Measurements from ENCODE around the gene PRDX2. TPM values are rescaled to one million over a fixed set of nuclear protein-coding genes. Genes with fewer than 3 reads are reported as not detected.
"Not testable (repeated sequence)": the region's sequence is repeated elsewhere in the genome, so short reads cannot be mapped to it uniquely, and the experiment has no call there.

The PRDX2 gene
- total RNA-seq, 4 donors from 2014 or later, result 211 to 436 (median 345) TPM

GRCh38 chr19:12800923-12801465 lies 606 bp downstream of the PRDX2 start:
- Histone ChIP-seq H3K9me3 (no peaks in the 10 kb centered on the region), H3K27ac (peak overlapping the region; percentile 65 to 90 (median 86)), H3K27me3 (no peaks in the 10 kb centered on the region), H3K4me1 (peaks cover 23 to 46% (median 36%) of the 10 kb centered on the region in 3 donors), H3K4me3 (peak overlapping the region; percentile 76 to 91 (median 82)), H3K36me3 (peaks cover 0 to 39% (median 0%) of the 10 kb centered on the region in 3 donors)
- TF ChIP-seq POLR2A (IDR thresholded peaks at IDR 0.05), result no peak
- TF ChIP-seq CTCF (IDR thresholded peaks at IDR 0.05), result no peak
- no peak for DNase-seq
- intact Hi-C loops (cut with DNase I), result loop anchor here (5.0 to 10.0 kb wide), 2 partner anchors 34 to 86 kb away; no protein-coding TSS in a partner anchor
- 4% methylated on average over 12 of the region's 38 CpGs; no CpG with 5 or more reads in 1 of the 2 donors for WGBS, 2 donors

- H3K4me1 ChIP-seq, result peaks cover 28 to 50% (median 38%) of the 10 kb centered on the region in 3 donors
- WGBS, 2 donors, result 60 to 78% methylated on average over 1 of the region's 1 CpG
- peak overlapping the region; percentile 76 to 91 (median 82) for H3K4me3 ChIP-seq
- intact Hi-C loops (cut with DNase I), result loop anchor here (5.0 to 10.0 kb wide), 2 partner anchors 33 to 86 kb away; no protein-coding TSS in a partner anchor
- TF ChIP-seq POLR2A (IDR thresholded peaks at IDR 0.05) (no peak), CTCF (IDR thresholded peaks at IDR 0.05) (no peak)
- no peaks in the 10 kb centered on the region for H3K9me3 ChIP-seq
- peaks cover 0 to 39% (median 0%) of the 10 kb centered on the region in 3 donors for H3K36me3 ChIP-seq
- H3K27me3 ChIP-seq, result no peaks in the 10 kb centered on the region
- peak overlapping the region; percentile 65 to 90 (median 86) for H3K27ac ChIP-seq
- no peak for DNase-seq
Measured at GRCh38 chr19:12800466-12800770, 1.2 kb downstream of the PRDX2 start.

GRCh38 chr19:12799742-12800465 lies 1.7 kb downstream of the PRDX2 start:
- WGBS, 2 donors, result 89 to 100% methylated on average over 8 to 12 of the region's 18 CpGs
- intact Hi-C loops (cut with DNase I), result loop anchor here (5.0 to 10.0 kb wide), 2 partner anchors 33 to 85 kb away; no protein-coding TSS in a partner anchor
- no peaks in the 10 kb centered on the region for H3K27me3 ChIP-seq
- peaks cover 29 to 55% (median 44%) of the 10 kb centered on the region in 3 donors for H3K4me1 ChIP-seq
- H3K4me3 ChIP-seq, result peak overlapping the region in 2 of 4 donors; percentile 78 to 91
- DNase-seq, result no peak
- TF ChIP-seq POLR2A (IDR thresholded peaks at IDR 0.05) (no peak), CTCF (IDR thresholded peaks at IDR 0.05) (no peak)
- H3K36me3 ChIP-seq, result peaks cover 0 to 39% (median 0%) of the 10 kb centered on the region in 3 donors
- H3K9me3 ChIP-seq, result no peaks in the 10 kb centered on the region
- peak overlapping the region in 3 of 4 donors; percentile 65 to 90 (median 85) for H3K27ac ChIP-seq

- DNase-seq; H3K27ac ChIP-seq; H3K4me3 ChIP-seq; intact Hi-C loops (cut with DNase I); H3K9me3 ChIP-seq; H3K27me3 ChIP-seq: not testable (repeated sequence)
- 91 to 96% methylated on average over 5 to 7 of the region's 7 CpGs for WGBS, 2 donors
- H3K36me3 ChIP-seq, result peaks cover 0 to 39% (median 3%) of the 10 kb centered on the region in 3 donors
- H3K4me1 ChIP-seq, result peaks cover 38 to 65% (median 48%) of the 10 kb centered on the region in 3 donors
Measured at GRCh38 chr19:12797607-12798006, 4.0 kb downstream of the PRDX2 start.

GRCh38 chr19:12797141-12797587 lies 4.4 kb downstream of the PRDX2 start:
- 77 to 83% methylated on average over 6 of the region's 6 CpGs for WGBS, 2 donors
- TF ChIP-seq POLR2A (IDR thresholded peaks at IDR 0.05) (no peak), CTCF (IDR thresholded peaks at IDR 0.05) (no peak)
- intact Hi-C loops (cut with DNase I), result no loop called here

More at GRCh38 chr19:12797141-12797587, 4.4 kb downstream of the PRDX2 start:
- no peaks in the 10 kb centered on the region for H3K9me3 ChIP-seq
- H3K4me3 ChIP-seq, result no peak overlapping the region
- H3K27ac ChIP-seq, result peak overlapping the region in 2 of 4 donors; percentile 78 to 99
- DNase-seq, result no peak
- peaks cover 34 to 61% (median 43%) of the 10 kb centered on the region in 3 donors for H3K4me1 ChIP-seq
- no peaks in the 10 kb centered on the region for H3K27me3 ChIP-seq
- peaks cover 0 to 39% (median 8%) of the 10 kb centered on the region in 3 donors for H3K36me3 ChIP-seq

Data from esophagus squamous epithelium (tissue), 5 donors.